ENCODE results near the gene AMDHD2. TPM values are rescaled to one million over a fixed set of nuclear protein-coding genes. Genes with fewer than 3 reads are reported as not detected.

Gene AMDHD2
- total and polyA plus RNA-seq, 2 of the 8 experiments (the other 6 are each of a cell fraction or from before 2014, with no cell fraction given): 43.0 to 54.6 TPM

DNA sequence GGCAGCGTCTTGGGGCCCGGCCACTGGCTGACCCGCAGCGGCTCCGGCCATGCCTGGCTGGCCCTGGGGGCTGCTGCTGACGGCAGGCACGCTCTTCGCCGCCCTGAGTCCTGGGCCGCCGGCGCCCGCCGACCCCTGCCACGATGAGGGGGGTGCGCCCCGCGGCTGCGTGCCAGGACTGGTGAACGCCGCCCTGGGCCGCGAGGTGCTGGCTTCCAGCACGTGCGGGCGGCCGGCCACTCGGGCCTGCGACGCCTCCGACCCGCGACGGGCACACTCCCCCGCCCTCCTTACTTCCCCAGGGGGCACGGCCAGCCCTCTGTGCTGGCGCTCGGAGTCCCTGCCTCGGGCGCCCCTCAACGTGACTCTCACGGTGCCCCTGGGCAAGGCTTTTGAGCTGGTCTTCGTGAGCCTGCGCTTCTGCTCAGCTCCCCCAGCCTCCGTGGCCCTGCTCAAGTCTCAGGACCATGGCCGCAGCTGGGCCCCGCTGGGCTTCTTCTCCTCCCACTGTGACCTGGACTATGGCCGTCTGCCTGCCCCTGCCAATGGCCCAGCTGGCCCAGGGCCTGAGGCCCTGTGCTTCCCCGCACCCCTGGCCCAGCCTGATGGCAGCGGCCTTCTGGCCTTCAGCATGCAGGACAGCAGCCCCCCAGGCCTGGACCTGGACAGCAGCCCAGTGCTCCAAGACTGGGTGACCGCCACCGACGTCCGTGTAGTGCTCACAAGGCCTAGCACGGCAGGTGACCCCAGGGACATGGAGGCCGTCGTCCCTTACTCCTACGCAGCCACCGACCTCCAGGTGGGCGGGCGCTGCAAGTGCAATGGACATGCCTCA is 48.3 kb upstream of the AMDHD2 start (continued):
- TF ChIP-seq BCL11A (IDR thresholded peaks at IDR 0.05; ENCODE audit: low read depth in 2 of 2, low read length in 2 of 2) (no peak), RNF2 (IDR thresholded peaks at IDR 0.05; ENCODE audit: borderline replicate concordance, low read depth, low read length, missing control alignments, poor library complexity, severe bottlenecking) (peak; percentile 44), HDAC2 (IDR thresholded peaks at IDR 0.05; ENCODE audit: borderline replicate concordance in 1 of 2, low read depth in 2 of 2, low read length in 2 of 2) (no peak), FOSL1 (IDR thresholded peaks at IDR 0.05; ENCODE audit: insufficient read depth, low read depth, low read length) (no peak), TCF12 (IDR thresholded peaks at IDR 0.05; ENCODE audit: low read depth, low read length) (no peak), YY1 (IDR thresholded peaks at IDR 0.05; ENCODE audit: low read depth, low read length) (no peak)
- TF ChIP-seq, protein P1, sequence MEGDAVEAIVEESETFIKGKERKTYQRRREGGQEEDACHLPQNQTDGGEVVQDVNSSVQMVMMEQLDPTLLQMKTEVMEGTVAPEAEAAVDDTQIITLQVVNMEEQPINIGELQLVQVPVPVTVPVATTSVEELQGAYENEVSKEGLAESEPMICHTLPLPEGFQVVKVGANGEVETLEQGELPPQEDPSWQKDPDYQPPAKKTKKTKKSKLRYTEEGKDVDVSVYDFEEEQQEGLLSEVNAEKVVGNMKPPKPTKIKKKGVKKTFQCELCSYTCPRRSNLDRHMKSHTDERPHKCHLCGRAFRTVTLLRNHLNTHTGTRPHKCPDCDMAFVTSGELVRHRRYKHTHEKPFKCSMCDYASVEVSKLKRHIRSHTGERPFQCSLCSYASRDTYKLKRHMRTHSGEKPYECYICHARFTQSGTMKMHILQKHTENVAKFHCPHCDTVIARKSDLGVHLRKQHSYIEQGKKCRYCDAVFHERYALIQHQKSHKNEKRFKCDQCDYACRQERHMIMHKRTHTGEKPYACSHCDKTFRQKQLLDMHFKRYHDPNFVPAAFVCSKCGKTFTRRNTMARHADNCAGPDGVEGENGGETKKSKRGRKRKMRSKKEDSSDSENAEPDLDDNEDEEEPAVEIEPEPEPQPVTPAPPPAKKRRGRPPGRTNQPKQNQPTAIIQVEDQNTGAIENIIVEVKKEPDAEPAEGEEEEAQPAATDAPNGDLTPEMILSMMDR (IDR thresholded peaks at IDR 0.05; ENCODE audit: control extremely low read depth in 1 of 3, insufficient read depth in 1 of 3, low read depth in 1 of 3, low read length in 3 of 3): no peak
- TF ChIP-seq, protein P2, sequence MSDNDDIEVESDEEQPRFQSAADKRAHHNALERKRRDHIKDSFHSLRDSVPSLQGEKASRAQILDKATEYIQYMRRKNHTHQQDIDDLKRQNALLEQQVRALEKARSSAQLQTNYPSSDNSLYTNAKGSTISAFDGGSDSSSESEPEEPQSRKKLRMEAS (IDR thresholded peaks at IDR 0.05): peak; percentile 96

All from H1 (cell line).